KMS-11 (cell line): ENCODE results near the gene KIAA2012.

Experiments used
- H2AFZ ChIP-seq: fragments of 200-600 bp; sonication (generic); 2 replicates; pipeline ENCODE4 v1.6.1; 2016; ENCODE audit warnings: antibody characterized with exemption, mixed run types, low read depth
- H3K27ac ChIP-seq: fragments of 200-600 bp; sonication (generic); 2 replicates; pipeline ENCODE4 v1.6.1; 2016; ENCODE audit warnings: mild to moderate bottlenecking, mixed run types
- H3K27me3 ChIP-seq: fragments of 200-600 bp; sonication (generic); 2 replicates; pipeline ENCODE4 v1.6.1; 2017; ENCODE audit warnings: mild to moderate bottlenecking, low read depth, mixed run types, moderate library complexity; ENCODE audit not compliant: insufficient read depth
- H3K36me3 ChIP-seq: fragments of 200-600 bp; sonication (generic); 2 replicates; pipeline ENCODE4 v1.6.1; 2017; ENCODE audit warnings: mild to moderate bottlenecking, mixed run types; ENCODE audit not compliant: insufficient read depth
- H3K4me1 ChIP-seq: fragments of 200-600 bp; sonication (generic); 2 replicates; pipeline ENCODE4 v1.6.1; 2016; ENCODE audit warnings: mild to moderate bottlenecking, low read depth, mixed run types; ENCODE audit not compliant: poor library complexity, severe bottlenecking
- H3K4me2 ChIP-seq: fragments of 200-600 bp; sonication (generic); 2 replicates; pipeline ENCODE4 v1.7.0; 2016; ENCODE audit warnings: mild to moderate bottlenecking, mixed run types
- H3K4me3 ChIP-seq: fragments of 200-600 bp; sonication (generic); IDR thresholded peaks from 2 replicates; pipeline ENCODE4 v1.6.1; 2017; ENCODE audit warnings: low read depth, low read length, mixed read lengths; ENCODE audit not compliant: insufficient read depth
- H3K79me2 ChIP-seq: fragments of 200-600 bp; sonication (generic); 2 replicates; pipeline ENCODE4 v1.6.1; 2016; ENCODE audit warnings: low read depth, mixed run types; ENCODE audit not compliant: insufficient read depth
- H3K9ac ChIP-seq: fragments of 200-600 bp; sonication (generic); 2 replicates; pipeline ENCODE4 v1.6.1; 2016; ENCODE audit warnings: mild to moderate bottlenecking, mixed run types
- H4K20me1 ChIP-seq: fragments of 200-600 bp; sonication (generic); 2 replicates; pipeline ENCODE4 v1.6.1; 2016; ENCODE audit warnings: mild to moderate bottlenecking, mixed run types; ENCODE audit not compliant: insufficient read depth
- TF ChIP-seq, protein P1 (sequence below): fragments of 200-600 bp; sonication (generic); conservative IDR thresholded peaks from 2 replicates; pipeline ENCODE4 v1.6.1; 2017; ENCODE audit warnings: low read depth, mild to moderate bottlenecking, antibody characterized with exemption, low read length, moderate library complexity, mixed read lengths

KIAA2012 gene

GRCh38 chr2:202122980-202123720, 50.1 kb downstream of the KIAA2012 start:
- H3K4me2 ChIP-seq, result no peak overlapping the region
- TF ChIP-seq, protein P1, sequence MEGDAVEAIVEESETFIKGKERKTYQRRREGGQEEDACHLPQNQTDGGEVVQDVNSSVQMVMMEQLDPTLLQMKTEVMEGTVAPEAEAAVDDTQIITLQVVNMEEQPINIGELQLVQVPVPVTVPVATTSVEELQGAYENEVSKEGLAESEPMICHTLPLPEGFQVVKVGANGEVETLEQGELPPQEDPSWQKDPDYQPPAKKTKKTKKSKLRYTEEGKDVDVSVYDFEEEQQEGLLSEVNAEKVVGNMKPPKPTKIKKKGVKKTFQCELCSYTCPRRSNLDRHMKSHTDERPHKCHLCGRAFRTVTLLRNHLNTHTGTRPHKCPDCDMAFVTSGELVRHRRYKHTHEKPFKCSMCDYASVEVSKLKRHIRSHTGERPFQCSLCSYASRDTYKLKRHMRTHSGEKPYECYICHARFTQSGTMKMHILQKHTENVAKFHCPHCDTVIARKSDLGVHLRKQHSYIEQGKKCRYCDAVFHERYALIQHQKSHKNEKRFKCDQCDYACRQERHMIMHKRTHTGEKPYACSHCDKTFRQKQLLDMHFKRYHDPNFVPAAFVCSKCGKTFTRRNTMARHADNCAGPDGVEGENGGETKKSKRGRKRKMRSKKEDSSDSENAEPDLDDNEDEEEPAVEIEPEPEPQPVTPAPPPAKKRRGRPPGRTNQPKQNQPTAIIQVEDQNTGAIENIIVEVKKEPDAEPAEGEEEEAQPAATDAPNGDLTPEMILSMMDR, result no peak

DNA sequence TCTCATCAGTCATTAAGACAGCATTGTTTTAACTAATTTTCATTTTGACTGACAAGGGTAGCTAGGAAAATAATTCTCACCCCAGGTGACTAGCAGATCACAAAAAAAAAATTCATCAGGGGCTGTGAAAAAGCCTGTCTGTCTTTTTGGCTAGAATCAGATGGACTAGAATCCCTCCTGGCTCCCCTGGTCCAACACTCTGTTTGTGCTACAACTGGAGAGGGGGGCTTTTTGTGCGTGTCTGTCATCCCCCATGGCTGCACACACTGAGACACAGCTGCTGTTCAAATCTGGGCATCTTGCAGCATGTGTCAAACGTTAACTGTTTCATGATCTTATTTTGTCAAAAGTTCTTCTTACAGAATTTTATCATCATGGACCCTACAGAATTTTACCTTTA, 51.2 kb downstream of the KIAA2012 start:
- no peaks in the 10 kb centered on the region for H3K27me3 ChIP-seq
- no peak overlapping the region for H3K4me2 ChIP-seq
- H3K27ac ChIP-seq, result no peak overlapping the region
- H3K4me3 ChIP-seq, result no peak overlapping the region
- no peaks in the 10 kb centered on the region for H3K79me2 ChIP-seq
- H2AFZ ChIP-seq, result no peak overlapping the region
- no peaks in the 10 kb centered on the region for H3K4me1 ChIP-seq
- TF ChIP-seq, protein P1, result no peak
- H3K36me3 ChIP-seq, result no peaks in the 10 kb centered on the region
- H4K20me1 ChIP-seq, result no peaks in the 10 kb centered on the region
- H3K9ac ChIP-seq, result no peak overlapping the region

More at GRCh38 chr2:202122980-202123720, 50.1 kb downstream of the KIAA2012 start:
- Histone ChIP-seq H3K4me3 (no peak overlapping the region), H3K27me3 (no peaks in the 10 kb centered on the region), H2AFZ (no peak overlapping the region), H3K9ac (no peak overlapping the region), H3K36me3 (no peaks in the 10 kb centered on the region), H3K27ac (no peak overlapping the region), H4K20me1 (no peaks in the 10 kb centered on the region), H3K79me2 (no peaks in the 10 kb centered on the region), H3K4me1 (no peaks in the 10 kb centered on the region)

GRCh38 chr2:202127687-202128331, 54.8 kb downstream of the KIAA2012 start:
- Histone ChIP-seq H3K4me2 (no peak overlapping the region), H4K20me1 (no peaks in the 10 kb centered on the region), H3K36me3 (no peaks in the 10 kb centered on the region), H3K79me2 (no peaks in the 10 kb centered on the region), H3K27ac (no peak overlapping the region), H3K9ac (no peak overlapping the region), H3K4me3 (no peak overlapping the region), H3K27me3 (no peaks in the 10 kb centered on the region), H3K4me1 (no peaks in the 10 kb centered on the region), H2AFZ (no peak overlapping the region)
- TF ChIP-seq, protein P1, result no peak

DNA sequence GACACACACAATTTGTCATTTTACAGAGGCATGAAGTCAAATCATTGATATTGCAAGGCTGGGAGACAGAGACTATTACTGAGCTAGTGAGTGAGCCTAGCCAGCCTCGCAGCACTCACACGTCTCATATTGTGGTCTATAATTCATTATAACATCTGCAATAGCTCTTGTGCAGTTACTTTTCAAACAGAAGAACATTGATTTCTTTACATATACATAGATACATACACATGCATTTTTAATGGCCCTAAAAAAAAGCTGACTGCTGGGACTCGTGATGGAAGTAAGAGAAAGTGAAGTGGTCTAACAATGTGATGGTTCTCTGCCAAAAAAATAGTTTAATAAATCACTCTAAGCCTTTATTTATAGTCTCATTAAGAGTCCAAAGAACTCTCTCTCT, 56.8 kb downstream of the KIAA2012 start:
- Histone ChIP-seq H2AFZ (no peak overlapping the region), H3K36me3 (no peaks in the 10 kb centered on the region), H3K27me3 (no peaks in the 10 kb centered on the region), H3K9ac (no peak overlapping the region), H3K4me3 (no peak overlapping the region), H3K4me1 (no peaks in the 10 kb centered on the region), H3K4me2 (no peak overlapping the region), H3K27ac (no peak overlapping the region), H3K79me2 (no peaks in the 10 kb centered on the region), H4K20me1 (no peaks in the 10 kb centered on the region)
- TF ChIP-seq, protein P1, result no peak
